ENCODE data around the gene EFNA4. TPM values are rescaled to one million over a fixed set of nuclear protein-coding genes. Genes with fewer than 3 reads are reported as not detected.

Gene EFNA4
- total and polyA plus RNA-seq, 2 donors (not counting 1 experiment from before 2014, with no cell fraction given) = 3.8 to 4.3 TPM

GRCh38 chr1:155022136-155022926, 41.2 kb upstream of the EFNA4 start:
- H3K9me3 ChIP-seq (ENCODE audit: control insufficient read depth, insufficient read depth, low read depth, low read length) = no peaks in the 10 kb centered on the region
- no peaks in the 10 kb centered on the region for H3K79me2 ChIP-seq (ENCODE audit: control insufficient read depth, insufficient read depth, low read length)
- no peak for TF ChIP-seq CTCF (conservative IDR thresholded peaks at IDR 0.05 in 1 of 2, IDR thresholded peaks at IDR 0.05 in 1 of 2; ENCODE audit: low read depth in 1 of 2, low read length in 2 of 2)
- TF ChIP-seq EZH2 (IDR thresholded peaks at IDR 0.05; ENCODE audit: low read length, missing control alignments) = no peak
- no peaks in the 10 kb centered on the region for H3K27me3 ChIP-seq (ENCODE audit: control insufficient read depth, insufficient read depth, low read length)
- H3K4me1 ChIP-seq (ENCODE audit: control insufficient read depth, extremely low read depth, insufficient read depth, low read length) = peaks cover 14% of the 10 kb centered on the region
- peak in 1 of 2 donors; percentile 16 for DNase-seq (ENCODE audit: low read depth in 2 of 2)
- no peaks in the 10 kb centered on the region for H4K20me1 ChIP-seq (ENCODE audit: control insufficient read depth, extremely low read depth, insufficient read depth, low read length)
- no peak overlapping the region for H3K27ac ChIP-seq (ENCODE audit: insufficient read depth, low read length)
- no peak overlapping the region for H3K9ac ChIP-seq (ENCODE audit: insufficient read depth, low read length)
- H3K4me2 ChIP-seq (ENCODE audit: extremely low read depth, insufficient read depth, low read length) = no peak overlapping the region
- H2AFZ ChIP-seq (ENCODE audit: low read length) = no peak overlapping the region
- no peaks in the 10 kb centered on the region for H3K36me3 ChIP-seq (ENCODE audit: control insufficient read depth, insufficient read depth, low read length)
- H3K4me3 ChIP-seq (replicated peaks in 1 of 4; ENCODE audit: control extremely low read depth in 1 of 4, insufficient read depth in 1 of 4, low read depth in 3 of 4, low read length in 4 of 4) = no peak overlapping the region

GRCh38 chr1:155022927-155023236, 40.7 kb upstream of the EFNA4 start:
- Histone ChIP-seq H4K20me1 (ENCODE audit: control insufficient read depth, extremely low read depth, insufficient read depth, low read length) (no peaks in the 10 kb centered on the region), H3K79me2 (ENCODE audit: control insufficient read depth, insufficient read depth, low read length) (no peaks in the 10 kb centered on the region), H3K4me2 (ENCODE audit: extremely low read depth, insufficient read depth, low read length) (no peak overlapping the region), H3K4me1 (ENCODE audit: control insufficient read depth, extremely low read depth, insufficient read depth, low read length) (peaks cover 10% of the 10 kb centered on the region), H2AFZ (ENCODE audit: low read length) (no peak overlapping the region), H3K9ac (ENCODE audit: insufficient read depth, low read length) (no peak overlapping the region), H3K27ac (ENCODE audit: insufficient read depth, low read length) (no peak overlapping the region), H3K36me3 (ENCODE audit: control insufficient read depth, insufficient read depth, low read length) (no peaks in the 10 kb centered on the region), H3K27me3 (ENCODE audit: control insufficient read depth, insufficient read depth, low read length) (no peaks in the 10 kb centered on the region), H3K4me3 (replicated peaks in 1 of 4; ENCODE audit: control extremely low read depth in 1 of 4, insufficient read depth in 1 of 4, low read depth in 3 of 4, low read length in 4 of 4) (no peak overlapping the region), H3K9me3 (ENCODE audit: control insufficient read depth, insufficient read depth, low read depth, low read length) (no peaks in the 10 kb centered on the region)
- DNase-seq (ENCODE audit: low read depth in 2 of 2) = no peak
- TF ChIP-seq CTCF (conservative IDR thresholded peaks at IDR 0.05 in 1 of 2, IDR thresholded peaks at IDR 0.05 in 1 of 2; ENCODE audit: low read depth in 1 of 2, low read length in 2 of 2) (no peak), EZH2 (IDR thresholded peaks at IDR 0.05; ENCODE audit: low read length, missing control alignments) (no peak)

- peaks cover 5% of the 10 kb centered on the region for H3K4me1 ChIP-seq (ENCODE audit: control insufficient read depth, extremely low read depth, insufficient read depth, low read length)
- no peak overlapping the region for H3K9ac ChIP-seq (ENCODE audit: insufficient read depth, low read length)
- no peak overlapping the region for H2AFZ ChIP-seq (ENCODE audit: low read length)
- H3K9me3 ChIP-seq (ENCODE audit: control insufficient read depth, insufficient read depth, low read depth, low read length) = no peaks in the 10 kb centered on the region
- no peaks in the 10 kb centered on the region for H4K20me1 ChIP-seq (ENCODE audit: control insufficient read depth, extremely low read depth, insufficient read depth, low read length)
- no peaks in the 10 kb centered on the region for H3K36me3 ChIP-seq (ENCODE audit: control insufficient read depth, insufficient read depth, low read length)
- no peak overlapping the region for H3K27ac ChIP-seq (ENCODE audit: insufficient read depth, low read length)
- TF ChIP-seq CTCF (conservative IDR thresholded peaks at IDR 0.05 in 1 of 2, IDR thresholded peaks at IDR 0.05 in 1 of 2; ENCODE audit: low read depth in 1 of 2, low read length in 2 of 2) (no peak), EZH2 (IDR thresholded peaks at IDR 0.05; ENCODE audit: low read length, missing control alignments) (no peak)
- no peak overlapping the region for H3K4me2 ChIP-seq (ENCODE audit: extremely low read depth, insufficient read depth, low read length)
- H3K4me3 ChIP-seq (replicated peaks in 1 of 4; ENCODE audit: control extremely low read depth in 1 of 4, insufficient read depth in 1 of 4, low read depth in 3 of 4, low read length in 4 of 4) = no peak overlapping the region
- no peaks in the 10 kb centered on the region for H3K27me3 ChIP-seq (ENCODE audit: control insufficient read depth, insufficient read depth, low read length)
- no peak for DNase-seq (ENCODE audit: low read depth in 2 of 2)
- no peaks in the 10 kb centered on the region for H3K79me2 ChIP-seq (ENCODE audit: control insufficient read depth, insufficient read depth, low read length)
Observed at GRCh38 chr1:155023627-155024026, 39.9 kb upstream of the EFNA4 start.

Data from fibroblast of lung (primary cell).